PC-3 (cell line): ENCODE data around the gene TRIM10. TPM values are rescaled to one million over a fixed set of nuclear protein-coding genes. Genes with fewer than 3 reads are reported as not detected.
A peak's percentile ranks its signal among the peaks of the same experiment; 100 is the strongest.

Source experiments
- ATAC-seq: fragments of 200-7000 bp; cut with Tn5 transposase; 2 replicates; pipeline ENCODE4 v1.9.1; 2020; ENCODE audit warnings: mild to moderate bottlenecking, moderate library complexity
- BruUV-seq: library from RNA; stranded (reverse); fragments of 400-500 nt; replicated peaks from 2 replicates; lab custom pipeline; 2021; lab: Mats Ljungman, UMichigan
- CTCF ChIA-PET: fragments of 300-600 bp; sonication (Branson Sonifier 250); formaldehyde crosslinking; loops from one replicate; lab custom pipeline; 2022; ENCODE audit warnings: antibody characterized with exemption; lab: Charles Lee
- POLR2A ChIA-PET: fragments of 300-600 bp; sonication (Branson Sonifier 250); formaldehyde crosslinking; loops from one replicate; lab custom pipeline; 2022; ENCODE audit warnings: antibody characterized with exemption; ENCODE audit not compliant: unreplicated experiment; lab: Charles Lee
- DNase-seq: peaks from one replicate; pipeline ENCODE4 v3.0.0-alpha.2; 2015
- H2AFZ ChIP-seq: fragments of 300-600 bp; sonication (generic); 2 replicates; pipeline ENCODE4 v1.6.0; 2016; ENCODE audit warnings: antibody characterized with exemption, low read length
- H3F3A ChIP-seq: fragments of 300-600 bp; sonication (generic); one replicate; pipeline ENCODE4 v1.6.0; 2017; ENCODE audit warnings: antibody characterized with exemption, low read length, control low read depth, mild to moderate bottlenecking; ENCODE audit not compliant: unreplicated experiment
- H3K27ac ChIP-seq: fragments of 300-600 bp; sonication (generic); 2 replicates; pipeline ENCODE4 v1.5.1; 2016; ENCODE audit warnings: mild to moderate bottlenecking, low read length
- H3K27me3 ChIP-seq: fragments of 300-600 bp; sonication (generic); 2 replicates; pipeline ENCODE4 v1.6.1; 2016; ENCODE audit warnings: low read length, mixed read lengths
- H3K36me3 ChIP-seq: fragments of 300-600 bp; sonication (generic); 2 replicates; pipeline ENCODE4 v1.6.1; 2016; ENCODE audit warnings: low read depth, mixed run types, low read length, mixed read lengths
- H3K4me1 ChIP-seq: fragments of 300-600 bp; sonication (generic); 2 replicates; pipeline ENCODE4 v1.5.1; 2016; ENCODE audit warnings: low read length; ENCODE audit not compliant: insufficient read depth
- H3K4me2 ChIP-seq: fragments of 300-600 bp; sonication (generic); 2 replicates; pipeline ENCODE4 v1.6.0; 2016; ENCODE audit warnings: low read length
- H3K4me3 ChIP-seq: fragments of 300-600 bp; sonication (generic); 2 replicates; pipeline ENCODE4 v1.5.1; 2016; ENCODE audit warnings: mild to moderate bottlenecking, low read length, mixed read lengths
- H3K79me2 ChIP-seq: fragments of 300-600 bp; sonication (generic); 2 replicates; pipeline ENCODE4 v1.6.1; 2017; ENCODE audit warnings: low read length, mixed read lengths
- H3K9ac ChIP-seq: fragments of 300-600 bp; sonication (generic); 2 replicates; pipeline ENCODE4 v1.6.0; 2016; ENCODE audit warnings: mild to moderate bottlenecking, low read length
- H3K9me2 ChIP-seq: fragments of 300-600 bp; sonication (generic); replicated peaks from 2 replicates; pipeline ENCODE4 v1.6.1; 2016; ENCODE audit warnings: mixed run types, low read length, mixed read lengths
- H3K9me3 ChIP-seq: fragments of 300-600 bp; sonication (generic); 2 replicates; pipeline ENCODE4 v1.6.1; 2016; ENCODE audit warnings: low read length, mixed read lengths
- H4K20me1 ChIP-seq: fragments of 300-600 bp; sonication (generic); 2 replicates; pipeline ENCODE4 v1.6.1; 2016; ENCODE audit warnings: low read length, mixed read lengths
- EZH2 ChIP-seq: fragments of 300-600 bp; sonication (generic); IDR thresholded peaks from one replicate; pipeline ENCODE4 v1.6.1; 2017; ENCODE audit warnings: antibody characterized with exemption, mild to moderate bottlenecking, low read length; ENCODE audit not compliant: unreplicated experiment
- EZH2phosphoT487 ChIP-seq: fragments of 300-600 bp; sonication (generic); IDR thresholded peaks from 2 replicates; pipeline ENCODE4 v1.6.1; 2018; ENCODE audit warnings: mild to moderate bottlenecking, antibody characterized with exemption, low read length, borderline replicate concordance
- intact Hi-C: fragments of 100-400 bp; cut with micrococcal nuclease; formaldehyde crosslinking; loops from 2 replicates; pipeline ENCODE4 v1.9.0; 2023
- total RNA-seq: library from RNA; depleted of rRNA; stranded (reverse); fragments of >200 nt; gene quantifications from 2 replicates; pipeline ENCODE4 v1.2.3, GENCODE V29; 2014
- TF ChIP-seq, protein P1 (sequence below): fragments of 300-600 bp; sonication (generic); conservative IDR thresholded peaks from 2 replicates; pipeline ENCODE4 v1.5.1; 2017; ENCODE audit warnings: antibody characterized with exemption, low read depth, mild to moderate bottlenecking, low read length

Gene TRIM10
- total RNA-seq, 1 experiment from 2014 or later = not detected

GRCh38 chr6:30157581-30157980 is 3.4 kb downstream of the TRIM10 start:
- BruUV-seq = no TSS peak
- Histone ChIP-seq H3K9me2 (no peaks in the 10 kb centered on the region), H3F3A (peaks cover 5% of the 10 kb centered on the region), H3K9me3 (no peaks in the 10 kb centered on the region), H4K20me1 (no peaks in the 10 kb centered on the region), H3K4me1 (peaks cover 32% of the 10 kb centered on the region), H3K4me2 (no peak overlapping the region), H2AFZ (no peak overlapping the region), H3K79me2 (no peaks in the 10 kb centered on the region), H3K27me3 (no peaks in the 10 kb centered on the region), H3K27ac (no peak overlapping the region), H3K4me3 (no peak overlapping the region), H3K9ac (no peak overlapping the region), H3K36me3 (no peaks in the 10 kb centered on the region)
- ChIA-PET CTCF (no interaction called here), POLR2A (no interaction called here)
- DNase-seq (no peak), ATAC-seq (no peak)
- TF ChIP-seq EZH2phosphoT487 = no peak
- no peak for TF ChIP-seq EZH2
- TF ChIP-seq, protein P1, sequence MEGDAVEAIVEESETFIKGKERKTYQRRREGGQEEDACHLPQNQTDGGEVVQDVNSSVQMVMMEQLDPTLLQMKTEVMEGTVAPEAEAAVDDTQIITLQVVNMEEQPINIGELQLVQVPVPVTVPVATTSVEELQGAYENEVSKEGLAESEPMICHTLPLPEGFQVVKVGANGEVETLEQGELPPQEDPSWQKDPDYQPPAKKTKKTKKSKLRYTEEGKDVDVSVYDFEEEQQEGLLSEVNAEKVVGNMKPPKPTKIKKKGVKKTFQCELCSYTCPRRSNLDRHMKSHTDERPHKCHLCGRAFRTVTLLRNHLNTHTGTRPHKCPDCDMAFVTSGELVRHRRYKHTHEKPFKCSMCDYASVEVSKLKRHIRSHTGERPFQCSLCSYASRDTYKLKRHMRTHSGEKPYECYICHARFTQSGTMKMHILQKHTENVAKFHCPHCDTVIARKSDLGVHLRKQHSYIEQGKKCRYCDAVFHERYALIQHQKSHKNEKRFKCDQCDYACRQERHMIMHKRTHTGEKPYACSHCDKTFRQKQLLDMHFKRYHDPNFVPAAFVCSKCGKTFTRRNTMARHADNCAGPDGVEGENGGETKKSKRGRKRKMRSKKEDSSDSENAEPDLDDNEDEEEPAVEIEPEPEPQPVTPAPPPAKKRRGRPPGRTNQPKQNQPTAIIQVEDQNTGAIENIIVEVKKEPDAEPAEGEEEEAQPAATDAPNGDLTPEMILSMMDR = no peak
- intact Hi-C loops = no loop called here

DNA sequence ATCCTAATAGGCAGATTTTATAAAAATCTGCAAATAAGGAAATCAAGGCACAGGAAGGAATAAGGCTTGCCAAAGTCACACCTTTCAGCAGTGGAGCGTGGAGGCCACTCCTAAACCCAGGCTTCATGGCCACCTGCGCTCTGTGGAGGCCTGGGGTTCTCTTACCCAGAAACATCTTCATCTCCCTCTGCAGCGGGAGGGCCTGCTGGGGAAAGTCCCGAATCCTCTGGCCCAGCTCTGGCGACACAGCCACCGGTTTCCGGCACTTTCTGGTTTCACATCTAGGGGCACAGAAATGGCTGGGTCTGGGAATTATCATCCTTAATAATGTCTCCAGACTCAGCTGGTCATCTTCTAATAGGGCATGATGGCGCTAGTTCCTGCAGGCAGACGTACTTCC is 4.2 kb downstream of the TRIM10 start:
- no peaks in the 10 kb centered on the region for H3K9me2 ChIP-seq
- peaks cover 32% of the 10 kb centered on the region for H3K4me1 ChIP-seq
- no peak for TF ChIP-seq EZH2phosphoT487
- TF ChIP-seq, protein P1 = no peak
- no peak for ATAC-seq
- CTCF ChIA-PET = interaction anchor here (0.6 kb wide), 1 partner anchor 104 kb away, joined by 3 read pairs; no protein-coding TSS in a partner anchor
- H3K4me2 ChIP-seq = peak overlapping the region; percentile 62
- H3K9me3 ChIP-seq = no peaks in the 10 kb centered on the region
- peaks cover 5% of the 10 kb centered on the region for H3F3A ChIP-seq
- peak overlapping the region; percentile 62; the same call in 1 of the 2 replicates for H2AFZ ChIP-seq
- no peak for DNase-seq
- intact Hi-C loops = no loop called here
- no TSS peak for BruUV-seq
- peak overlapping the region; percentile 10; the same call in 1 of the 2 replicates for H3K27ac ChIP-seq
- no peaks in the 10 kb centered on the region for H4K20me1 ChIP-seq
- no peaks in the 10 kb centered on the region for H3K27me3 ChIP-seq
- H3K4me3 ChIP-seq = peak overlapping the region; percentile 19; the same call in 1 of the 2 replicates
- POLR2A ChIA-PET = no interaction called here
- no peaks in the 10 kb centered on the region for H3K36me3 ChIP-seq
- no peaks in the 10 kb centered on the region for H3K79me2 ChIP-seq
- no peak overlapping the region for H3K9ac ChIP-seq

GRCh38 chr6:30156262-30156599 is 4.8 kb downstream of the TRIM10 start:
- TF ChIP-seq EZH2phosphoT487 (no peak), EZH2 (no peak)
- TF ChIP-seq, protein P1 = no peak
- no peaks in the 10 kb centered on the region for H4K20me1 ChIP-seq
- peaks cover 32% of the 10 kb centered on the region for H3K4me1 ChIP-seq
- H3K27ac ChIP-seq = peak overlapping the region; percentile 69; the same call in 1 of the 2 replicates
- peaks cover 5% of the 10 kb centered on the region for H3F3A ChIP-seq
- H3K9me3 ChIP-seq = no peaks in the 10 kb centered on the region
- no peak overlapping the region for H3K9ac ChIP-seq
- H3K4me2 ChIP-seq = peak overlapping the region; percentile 62
- DNase-seq (peak; percentile 89), ATAC-seq (peak; percentile 38)
- ChIA-PET POLR2A (no interaction called here), CTCF (no interaction called here)
- no peaks in the 10 kb centered on the region for H3K36me3 ChIP-seq
- H3K79me2 ChIP-seq = no peaks in the 10 kb centered on the region
- peak overlapping the region; percentile 19; the same call in 1 of the 2 replicates for H3K4me3 ChIP-seq
- H3K9me2 ChIP-seq = no peaks in the 10 kb centered on the region
- peak overlapping the region; percentile 62 for H2AFZ ChIP-seq
- no peaks in the 10 kb centered on the region for H3K27me3 ChIP-seq
- BruUV-seq = no TSS peak
- intact Hi-C loops = no loop called here
